SK-N-SH (cell line): Measurements from ENCODE around the gene DUS4L. TPM values are rescaled to one million over a fixed set of nuclear protein-coding genes. Genes with fewer than 3 reads are reported as not detected.

Source experiments
- CTCF ChIA-PET: fragments of 300-600, 350-600 bp; formaldehyde crosslinking; extraction: SDS; loops from one replicate; lab custom pipeline; 2021; lab: Yijun Ruan, JAX
- POLR2A ChIA-PET: fragments of 350-600 bp; sonication (Branson Sonifier 250); formaldehyde crosslinking; extraction: SDS; loops from one replicate; lab custom pipeline; 2020; ENCODE audit warnings: antibody characterized with exemption, inconsistent platforms; lab: Yijun Ruan, JAX
- DNase-seq: peaks from one replicate; pipeline ENCODE4 v3.0.0; 2012
- H2AFZ ChIP-seq: fragments of 200-600 bp; sonication (generic); 2 replicates; pipeline ENCODE4 v1.8.1; 2016; ENCODE audit warnings: antibody characterized with exemption, mild to moderate bottlenecking, low read depth
- H3F3A ChIP-seq: fragments of 200-600 bp; sonication (generic); replicated peaks from 2 replicates; pipeline ENCODE3; 2016; ENCODE audit warnings: antibody characterized with exemption, mild to moderate bottlenecking; ENCODE audit not compliant: insufficient read depth
- H3K27ac ChIP-seq, 2 experiments: fragments of 200-500 bp in 1 of 2; fragments of 200-600 bp in 1 of 2; sonication (Bioruptor generic) in 1 of 2; sonication (generic), shearing (Covaris generic) in 1 of 2; 2 replicates each; pipeline versions ENCODE4 v1.5.1 to v1.6.1; 2014 to 2016; ENCODE audit warnings: low read depth in 2 of 2, inconsistent platforms in 1 of 2, low read length in 1 of 2, mild to moderate bottlenecking in 1 of 2, mixed read lengths in 1 of 2
- H3K27me3 ChIP-seq: fragments of 200-600 bp; sonication (generic), shearing (Covaris generic); 2 replicates; pipeline ENCODE4 v1.6.1; 2016; ENCODE audit warnings: mixed run types; ENCODE audit not compliant: insufficient read depth
- H3K36me3 ChIP-seq, 2 experiments: fragments of 200-500 bp in 1 of 2; fragments of 200-600 bp in 1 of 2; sonication (Bioruptor generic) in 1 of 2; sonication (generic) in 1 of 2; replicated peaks in 1 of 2; 2 replicates each; pipeline versions ENCODE3 to v1.5.1; 2014 to 2016; ENCODE audit warnings: low read length in 1 of 2, mild to moderate bottlenecking in 1 of 2; ENCODE audit not compliant: insufficient read depth in 2 of 2, control insufficient read depth in 1 of 2
- H3K4me1 ChIP-seq, 2 experiments: fragments of 200-500 bp in 1 of 2; fragments of 200-600 bp in 1 of 2; sonication (Bioruptor generic) in 1 of 2; sonication (generic), shearing (Covaris generic) in 1 of 2; 2 replicates each; pipeline versions ENCODE4 v1.5.1 to v1.6.1; 2014 to 2016; ENCODE audit warnings: low read depth in 1 of 2, low read length in 1 of 2, mixed run types in 1 of 2; ENCODE audit not compliant: insufficient read depth in 2 of 2, control insufficient read depth in 1 of 2
- H3K4me2 ChIP-seq: fragments of 200-600 bp; sonication (generic), shearing (Covaris generic); 2 replicates; pipeline ENCODE4 v1.6.1; 2017; ENCODE audit warnings: mixed run types
- H3K4me3 ChIP-seq, 2 experiments: fragments of 200-500 bp in 1 of 2; fragments of 200-600 bp in 1 of 2; sonication (Bioruptor generic) in 1 of 2; sonication (generic), shearing (Covaris generic) in 1 of 2; 2 replicates each; pipeline versions ENCODE4 v1.5.1 to v1.8.1; 2014 to 2016; ENCODE audit warnings: low read depth in 2 of 2, inconsistent platforms in 1 of 2, low read length in 1 of 2, mild to moderate bottlenecking in 1 of 2, mixed read lengths in 1 of 2, moderate library complexity in 1 of 2
- H3K79me2 ChIP-seq: fragments of 200-600 bp; sonication (generic); 2 replicates; pipeline ENCODE4 v1.8.1; 2017; ENCODE audit warnings: mild to moderate bottlenecking; ENCODE audit not compliant: insufficient read depth
- H3K9ac ChIP-seq: fragments of 200-600 bp; sonication (generic); 2 replicates; pipeline ENCODE4 v1.6.1; 2017; ENCODE audit warnings: mixed run types
- H3K9me2 ChIP-seq: fragments of 200-600 bp; sonication (generic); 2 replicates; pipeline ENCODE4 v1.6.1; 2017; ENCODE audit warnings: mixed run types
- H3K9me3 ChIP-seq: fragments of 200-600 bp; sonication (generic); 2 replicates; pipeline ENCODE4 v1.6.1; 2017; ENCODE audit warnings: mixed run types, mild to moderate bottlenecking, moderate library complexity
- H4K20me1 ChIP-seq: fragments of 200-600 bp; sonication (generic); 2 replicates; pipeline ENCODE4 v1.6.1; 2017; ENCODE audit warnings: mild to moderate bottlenecking, mixed run types; ENCODE audit not compliant: insufficient read depth
- CTCF ChIP-seq: fragments of 200-600 bp; sonication (generic); IDR thresholded peaks from 2 replicates; pipeline ENCODE4 v1.6.1; 2017; ENCODE audit warnings: antibody characterized with exemption, mild to moderate bottlenecking, moderate library complexity
- ELF1 ChIP-seq: IDR thresholded peaks from 2 replicates; pipeline ENCODE4 v1.4.0; 2012
- EP300 ChIP-seq, 2 experiments: IDR thresholded peaks; 2 replicates each; pipeline versions ENCODE4 v1.4.0 to v1.6.1; 2012; ENCODE audit warnings: borderline replicate concordance in 1 of 2, low read depth in 1 of 2, low read length in 1 of 2
- FOSL2 ChIP-seq: IDR thresholded peaks from 2 replicates; pipeline ENCODE4 v1.4.0; 2012; ENCODE audit warnings: low read depth, mild to moderate bottlenecking, moderate library complexity, borderline replicate concordance
- GABPA ChIP-seq: IDR thresholded peaks from 2 replicates; pipeline ENCODE4 v1.4.0; 2012; ENCODE audit warnings: low read depth, mild to moderate bottlenecking
- GATA2 ChIP-seq: sonication (generic); formaldehyde crosslinking; IDR thresholded peaks from 2 replicates; pipeline ENCODE4 v1.5.0; 2020; ENCODE audit warnings: mild to moderate bottlenecking, missing genetic modification reagents
- IRF3 ChIP-seq: fragments of 150-350 bp; IDR thresholded peaks from 2 replicates; pipeline ENCODE4 v1.6.1; 2016; ENCODE audit warnings: mild to moderate bottlenecking, low read depth, low read length
- NFIC ChIP-seq: IDR thresholded peaks from 2 replicates; pipeline ENCODE4 v1.4.0; 2012; ENCODE audit warnings: borderline replicate concordance
- NRF1 ChIP-seq: IDR thresholded peaks from 2 replicates; pipeline ENCODE4 v1.6.1; 2012; ENCODE audit warnings: low read depth, mild to moderate bottlenecking, low read length
- PBX3 ChIP-seq: IDR thresholded peaks from 2 replicates; pipeline ENCODE4; 2012
- RAD21 ChIP-seq: IDR thresholded peaks from 2 replicates; pipeline ENCODE4 v1.6.1; 2012; ENCODE audit warnings: mild to moderate bottlenecking, low read length
- RXRA ChIP-seq: IDR thresholded peaks from 2 replicates; pipeline ENCODE4 v1.4.0; 2012; ENCODE audit warnings: low read depth, mild to moderate bottlenecking, borderline replicate concordance
- SIN3A ChIP-seq: IDR thresholded peaks from 2 replicates; pipeline ENCODE4 v1.6.1; 2012; ENCODE audit warnings: low read depth, mild to moderate bottlenecking, low read length, moderate library complexity, borderline replicate concordance
- TAF1 ChIP-seq: IDR thresholded peaks from 2 replicates; pipeline ENCODE4 v1.6.1; 2012; ENCODE audit warnings: low read depth, mild to moderate bottlenecking, low read length, moderate library complexity, borderline replicate concordance
- TEAD4 ChIP-seq: IDR thresholded peaks from 2 replicates; pipeline ENCODE4 v1.4.0; 2012; ENCODE audit warnings: mild to moderate bottlenecking, borderline replicate concordance; ENCODE audit not compliant: insufficient read depth
- USF1 ChIP-seq: IDR thresholded peaks from 2 replicates; pipeline ENCODE4 v1.4.0; 2012; ENCODE audit warnings: low read depth, borderline replicate concordance
- USF2 ChIP-seq: fragments of 150-350 bp; IDR thresholded peaks from 2 replicates; pipeline ENCODE4 v1.6.1; 2017; ENCODE audit warnings: antibody characterized with exemption, low read length, low read depth, borderline replicate concordance
- WGBS: methylation state at CpG from one replicate; pipeline ENCODE4 v1.1.6; 2017; ENCODE audit warnings: low lambda C conversion rate; 5-methylcytosine and 5-hydroxymethylcytosine counted together
- polyA plus RNA-seq, 3 experiments: library from polyadenylated mRNA; depleted of rRNA; stranded (reverse); fragments of >200 nt; gene quantifications; 2 replicates each; pipeline ENCODE4 v1.2.3, GENCODE V29; 2012

The DUS4L gene
- polyA plus RNA-seq, 1 of the 3 experiments (the other 2 are of a cell fraction) = 9.7 TPM

- H3K27ac ChIP-seq = no peak overlapping the region
- H3K4me1 ChIP-seq = peaks cover 4 to 8% of the 10 kb centered on the region in 2 experiments; a peak in 3 of 4 replicates
- no peak overlapping the region for H3K4me3 ChIP-seq
- no peaks in the 10 kb centered on the region for H3K27me3 ChIP-seq
- CTCF ChIA-PET = interaction anchor here (1.4 kb wide), 1 partner anchor 72 kb away, joined by 3 read pairs; no protein-coding TSS in a partner anchor
- no peaks in the 10 kb centered on the region for H3K79me2 ChIP-seq
- H3K9me3 ChIP-seq = no peaks in the 10 kb centered on the region
- H3F3A ChIP-seq = peaks cover 14% of the 10 kb centered on the region
- no peak overlapping the region for H3K4me2 ChIP-seq
- POLR2A ChIA-PET = no interaction called here
- DNase-seq = no peak
- no peak overlapping the region for H2AFZ ChIP-seq
- no peaks in the 10 kb centered on the region for H4K20me1 ChIP-seq
- WGBS = 93% methylated on average over 2 of the region's 2 CpGs
- H3K36me3 ChIP-seq = peaks cover 22 to 29% of the 10 kb centered on the region in 2 experiments
- H3K9me2 ChIP-seq = no peaks in the 10 kb centered on the region
- H3K9ac ChIP-seq = no peak overlapping the region
- TF ChIP-seq USF2 = no peak
- TF ChIP-seq EP300 (IDR thresholded peaks at IDR 0.05; ENCODE audit: borderline replicate concordance in 1 of 2, low read depth in 1 of 2, low read length in 1 of 2) = no peak
- TF ChIP-seq FOSL2 = no peak
- no peak for TF ChIP-seq NFIC
- no peak for TF ChIP-seq SIN3A
- no peak for TF ChIP-seq GABPA
- no peak for TF ChIP-seq IRF3
- TF ChIP-seq TEAD4 = no peak
- no peak for TF ChIP-seq GATA2
These were observed 59.1 kb downstream of the DUS4L start for GRCh38 chr7:107622894-107623293.

GRCh38 chr7:107627002-107627401, 63.2 kb downstream of the DUS4L start:
- Histone ChIP-seq H3K36me3 (peaks cover 0 to 3% of the 10 kb centered on the region in 2 experiments), H3K27me3 (no peaks in the 10 kb centered on the region), H2AFZ (no peak overlapping the region), H3F3A (peaks cover 8% of the 10 kb centered on the region), H3K4me1 (peaks cover 7 to 8% of the 10 kb centered on the region in 2 experiments; a peak in 2 of 4 replicates), H3K79me2 (no peaks in the 10 kb centered on the region), H3K27ac (no peak overlapping the region), H4K20me1 (no peaks in the 10 kb centered on the region), H3K9ac (no peak overlapping the region)
- POLR2A ChIA-PET = no interaction called here
- DNase-seq = no peak
- CTCF ChIA-PET = no interaction called here
- 92% methylated on average over 4 of the region's 4 CpGs for WGBS
- TF ChIP-seq USF1 (no peak), FOSL2 (no peak), TAF1 (no peak), NRF1 (no peak), IRF3 (no peak), ELF1 (no peak), CTCF (no peak), RXRA (no peak), GATA2 (no peak), RAD21 (no peak), GABPA (no peak), PBX3 (no peak)
- TF ChIP-seq, all 33 proteins: peak for 0
- H3K4me3 ChIP-seq = no peak overlapping the region
- no peaks in the 10 kb centered on the region for H3K9me3 ChIP-seq
- H3K9me2 ChIP-seq = no peaks in the 10 kb centered on the region
- H3K4me2 ChIP-seq = no peak overlapping the region
